Smooth muscle cell (in vitro differentiated cells): Measurements from ENCODE around the gene TMEM178A. TPM values are rescaled to one million over a fixed set of nuclear protein-coding genes. Genes with fewer than 3 reads are reported as not detected.

Experiments
- DNase-seq: peaks from one replicate; lab custom pipeline; 2025; ENCODE audit not compliant: unreplicated experiment; lab: John Stamatoyannopoulos, UW
- H2AFZ ChIP-seq: fragments of 200-600 bp; sonication (generic); 2 replicates; pipeline ENCODE4 v1.6.0; 2016; ENCODE audit warnings: antibody characterized with exemption, low read depth, mild to moderate bottlenecking
- H3F3A ChIP-seq: fragments of 200-600 bp; sonication (generic); 2 replicates; pipeline ENCODE4 v1.6.0; 2017; ENCODE audit warnings: antibody characterized with exemption, low read depth
- H3K27ac ChIP-seq: fragments of 200-600 bp; sonication (generic); 2 replicates; pipeline ENCODE4 v1.5.1; 2016; ENCODE audit warnings: low read depth, mild to moderate bottlenecking
- H3K27me3 ChIP-seq: fragments of 200-600 bp; sonication (generic); 2 replicates; pipeline ENCODE4 v1.6.1; 2016; ENCODE audit warnings: low read depth, mild to moderate bottlenecking
- H3K36me3 ChIP-seq: fragments of 200-600 bp; sonication (generic); 2 replicates; pipeline ENCODE4 v1.5.1; 2016; ENCODE audit warnings: low read depth
- H3K4me1 ChIP-seq: fragments of 200-600 bp; sonication (generic); 2 replicates; pipeline ENCODE4 v1.5.1; 2016; ENCODE audit warnings: low read depth
- H3K4me2 ChIP-seq: fragments of 200-600 bp; sonication (generic); 2 replicates; pipeline ENCODE4 v1.6.0; 2016; ENCODE audit warnings: mild to moderate bottlenecking
- H3K4me3 ChIP-seq: fragments of 200-600 bp; sonication (generic); 2 replicates; pipeline ENCODE4 v1.5.1; 2016; ENCODE audit warnings: mild to moderate bottlenecking
- H3K79me2 ChIP-seq: fragments of 200-600 bp; sonication (generic); 2 replicates; pipeline ENCODE4 v1.6.0; 2016; ENCODE audit warnings: low read depth, mild to moderate bottlenecking
- H3K9ac ChIP-seq: fragments of 200-600 bp; sonication (generic); 2 replicates; pipeline ENCODE4 v1.6.0; 2016; ENCODE audit warnings: low read depth
- H3K9me3 ChIP-seq: fragments of 200-600 bp; sonication (generic); replicated peaks from 2 replicates; pipeline ENCODE4 v1.5.1; 2016; ENCODE audit warnings: low read depth
- H4K20me1 ChIP-seq: fragments of 200-600 bp; sonication (generic); 2 replicates; pipeline ENCODE4 v1.6.0; 2016; ENCODE audit warnings: low read depth
- WGBS: methylation state at CpG from one replicate; pipeline ENCODE4 v1.1.7; 2016; ENCODE audit warnings: low lambda C conversion rate; 5-methylcytosine and 5-hydroxymethylcytosine counted together
- polyA plus RNA-seq: library from polyadenylated mRNA; unstranded; fragments of >200 nt; fragmentation: Nextera tagmentation; extraction: Ambion mirVana; gene quantifications from 2 replicates; pipeline ENCODE4 v1.2.1, GENCODE V29; 2016
- total RNA-seq: library from RNA; depleted of rRNA; stranded (reverse); fragments of >200 nt; gene quantifications from 2 replicates; pipeline ENCODE4 v1.2.3, GENCODE V29; 2014
- TF ChIP-seq, protein P1 (sequence below): fragments of 200-600 bp; sonication (generic); IDR thresholded peaks from 2 replicates; pipeline ENCODE4 v1.5.1; 2017; ENCODE audit warnings: borderline replicate concordance, mild to moderate bottlenecking, antibody characterized with exemption; ENCODE audit not compliant: insufficient read depth, poor library complexity, severe bottlenecking

Gene TMEM178A
- total and polyA plus RNA-seq, 2 experiments from 2014 or later = 14.6 to 22.2 TPM

GRCh38 chr2:39738936-39739335 is 73.2 kb downstream of the TMEM178A start:
- 55% methylated on average over 2 of the region's 2 CpGs for WGBS
- DNase-seq = no peak
- Histone ChIP-seq H3K4me2 (peak overlapping the region; percentile 41), H3K4me3 (no peak overlapping the region), H3K9ac (peak overlapping the region; percentile 21), H3K9me3 (no peaks in the 10 kb centered on the region), H4K20me1 (no peaks in the 10 kb centered on the region), H3K79me2 (peaks cover 20% of the 10 kb centered on the region), H2AFZ (no peak overlapping the region), H3K36me3 (no peaks in the 10 kb centered on the region), H3F3A (peaks cover 38% of the 10 kb centered on the region), H3K27me3 (no peaks in the 10 kb centered on the region), H3K4me1 (peaks cover 33% of the 10 kb centered on the region), H3K27ac (peak overlapping the region; percentile 98)
- TF ChIP-seq, protein P1, sequence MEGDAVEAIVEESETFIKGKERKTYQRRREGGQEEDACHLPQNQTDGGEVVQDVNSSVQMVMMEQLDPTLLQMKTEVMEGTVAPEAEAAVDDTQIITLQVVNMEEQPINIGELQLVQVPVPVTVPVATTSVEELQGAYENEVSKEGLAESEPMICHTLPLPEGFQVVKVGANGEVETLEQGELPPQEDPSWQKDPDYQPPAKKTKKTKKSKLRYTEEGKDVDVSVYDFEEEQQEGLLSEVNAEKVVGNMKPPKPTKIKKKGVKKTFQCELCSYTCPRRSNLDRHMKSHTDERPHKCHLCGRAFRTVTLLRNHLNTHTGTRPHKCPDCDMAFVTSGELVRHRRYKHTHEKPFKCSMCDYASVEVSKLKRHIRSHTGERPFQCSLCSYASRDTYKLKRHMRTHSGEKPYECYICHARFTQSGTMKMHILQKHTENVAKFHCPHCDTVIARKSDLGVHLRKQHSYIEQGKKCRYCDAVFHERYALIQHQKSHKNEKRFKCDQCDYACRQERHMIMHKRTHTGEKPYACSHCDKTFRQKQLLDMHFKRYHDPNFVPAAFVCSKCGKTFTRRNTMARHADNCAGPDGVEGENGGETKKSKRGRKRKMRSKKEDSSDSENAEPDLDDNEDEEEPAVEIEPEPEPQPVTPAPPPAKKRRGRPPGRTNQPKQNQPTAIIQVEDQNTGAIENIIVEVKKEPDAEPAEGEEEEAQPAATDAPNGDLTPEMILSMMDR = no peak

DNA sequence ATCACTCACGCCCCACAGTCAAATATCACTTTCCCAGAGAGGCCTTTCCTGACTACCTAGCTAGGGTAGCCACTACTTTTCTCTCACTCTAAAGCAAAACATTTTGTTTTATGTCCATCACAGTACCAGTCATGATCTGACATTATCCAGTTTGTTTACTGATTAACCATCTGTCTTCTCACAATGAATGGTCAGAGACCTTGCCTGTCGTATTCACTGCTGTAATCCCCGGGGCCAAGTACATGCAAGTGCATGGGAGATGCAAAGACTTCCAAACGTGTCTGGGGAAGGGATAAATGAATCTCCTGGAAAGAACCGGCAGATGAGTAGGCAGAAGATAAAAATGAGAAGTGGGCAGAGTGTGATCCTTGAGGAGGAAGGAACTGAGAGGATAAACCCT is 73.7 kb downstream of the TMEM178A start:
- Histone ChIP-seq H2AFZ (no peak overlapping the region), H4K20me1 (no peaks in the 10 kb centered on the region), H3K9ac (peak overlapping the region; percentile 21), H3K4me2 (peak overlapping the region; percentile 22), H3K9me3 (no peaks in the 10 kb centered on the region), H3K36me3 (no peaks in the 10 kb centered on the region), H3F3A (peaks cover 37% of the 10 kb centered on the region), H3K4me1 (peaks cover 37% of the 10 kb centered on the region), H3K79me2 (peaks cover 15% of the 10 kb centered on the region), H3K27me3 (no peaks in the 10 kb centered on the region), H3K27ac (peak overlapping the region; percentile 98), H3K4me3 (no peak overlapping the region)
- no peak for DNase-seq
- TF ChIP-seq, protein P1 = no peak
- WGBS = 34% methylated on average over 5 of the region's 5 CpGs

DNA sequence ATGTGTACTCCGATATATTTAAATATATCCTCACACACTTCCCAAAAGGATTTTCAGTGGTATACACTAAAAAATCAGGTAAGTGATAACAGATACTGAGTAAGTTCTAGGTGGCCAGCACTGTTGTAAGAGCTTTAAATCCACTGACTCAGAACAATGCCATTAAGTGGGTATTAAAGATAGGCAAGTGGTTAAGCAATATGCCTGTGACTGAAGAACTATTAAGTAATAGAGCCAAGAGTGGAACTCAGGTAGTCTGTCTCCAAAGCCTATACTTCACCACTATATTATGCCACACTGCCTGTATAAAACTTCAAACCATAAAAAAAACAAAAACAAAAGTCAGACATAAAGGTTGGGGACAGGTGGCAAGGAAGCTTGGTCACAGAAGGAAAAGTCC is 76.2 kb downstream of the TMEM178A start:
- Histone ChIP-seq H3K4me3 (no peak overlapping the region), H3K9ac (no peak overlapping the region), H3K4me2 (no peak overlapping the region), H3K9me3 (no peaks in the 10 kb centered on the region), H3K27me3 (no peaks in the 10 kb centered on the region), H3K36me3 (peaks cover 2% of the 10 kb centered on the region), H4K20me1 (no peaks in the 10 kb centered on the region), H3F3A (peaks cover 26% of the 10 kb centered on the region), H2AFZ (no peak overlapping the region), H3K4me1 (peaks cover 30% of the 10 kb centered on the region), H3K27ac (no peak overlapping the region), H3K79me2 (no peaks in the 10 kb centered on the region)
- DNase-seq = no peak
- 95% methylated on average over 1 of the region's 1 CpG for WGBS
- TF ChIP-seq, protein P1 = no peak

GRCh38 chr2:39743269-39743776 is 77.6 kb downstream of the TMEM178A start:
- no peaks in the 10 kb centered on the region for H3K27me3 ChIP-seq
- peak overlapping the region; percentile 13 for H3K4me2 ChIP-seq
- H3K9me3 ChIP-seq = no peaks in the 10 kb centered on the region
- H4K20me1 ChIP-seq = no peaks in the 10 kb centered on the region
- H3K27ac ChIP-seq = peak overlapping the region; percentile 64
- TF ChIP-seq, protein P1 = no peak
- WGBS = 33% methylated on average over 1 of the region's 1 CpG
- H3K4me3 ChIP-seq = no peak overlapping the region
- H3K9ac ChIP-seq = no peak overlapping the region
- no peak overlapping the region for H2AFZ ChIP-seq
- peaks cover 16% of the 10 kb centered on the region for H3K4me1 ChIP-seq
- H3K36me3 ChIP-seq = peaks cover 2% of the 10 kb centered on the region
- peaks cover 20% of the 10 kb centered on the region for H3F3A ChIP-seq
- no peaks in the 10 kb centered on the region for H3K79me2 ChIP-seq
- DNase-seq = no peak
